ENCODE data around the gene IKBKE. TPM values are rescaled to one million over a fixed set of nuclear protein-coding genes. Genes with fewer than 3 reads are reported as not detected.

The IKBKE gene
- total and polyA plus RNA-seq, 2 donors (not counting 3 experiments of a cell fraction or from before 2014, with no cell fraction given): 17.9 to 20.7 TPM

DNA sequence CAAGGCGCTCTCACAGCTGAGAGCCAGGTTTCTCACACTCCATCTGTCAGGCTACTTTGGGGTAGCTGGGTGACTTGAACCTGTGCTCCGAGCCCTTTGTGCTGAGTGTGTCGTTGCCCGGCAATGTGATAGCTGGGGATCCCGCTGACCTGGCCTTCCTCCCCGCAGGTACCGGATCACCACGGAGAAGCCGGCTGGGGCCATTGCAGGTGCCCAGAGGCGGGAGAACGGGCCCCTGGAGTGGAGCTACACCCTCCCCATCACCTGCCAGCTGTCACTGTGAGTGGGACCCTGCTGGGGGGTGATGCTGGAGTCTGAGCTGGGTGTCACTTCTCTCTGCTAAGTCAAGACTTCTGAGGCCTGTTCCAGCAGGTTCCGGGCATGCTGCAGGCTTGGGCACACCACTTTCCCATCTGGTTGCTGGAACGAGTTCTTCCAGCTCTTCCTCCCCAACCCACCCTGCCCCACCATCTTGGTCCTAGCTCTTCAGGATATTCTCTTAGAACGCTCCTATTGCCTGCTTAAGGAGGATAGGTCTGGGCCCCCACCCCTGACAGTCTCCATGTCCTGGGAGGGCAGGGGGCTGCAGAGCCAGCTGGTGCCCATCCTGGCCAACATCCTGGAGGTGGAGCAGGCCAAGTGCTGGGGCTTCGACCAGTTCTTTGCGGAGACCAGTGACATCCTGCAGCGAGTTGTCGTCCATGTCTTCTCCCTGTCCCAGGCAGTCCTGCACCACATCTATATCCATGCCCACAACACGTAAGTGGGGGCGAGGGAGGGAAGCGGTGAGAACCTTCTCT is 7.5 kb downstream of the IKBKE start:
- Histone ChIP-seq H4K20me1 (replicated peaks; ENCODE audit: control insufficient read depth, extremely low read depth, insufficient read depth, low read length) (no peaks in the 10 kb centered on the region), H3K4me2 (ENCODE audit: insufficient read depth, low read length) (no peak overlapping the region), H3K9me1 (replicated peaks; ENCODE audit: control insufficient read depth, extremely low read depth, insufficient read depth, low read length) (no peaks in the 10 kb centered on the region), H2AFZ (ENCODE audit: low read depth, low read length) (no peak overlapping the region), H3K9me3 (replicated peaks; ENCODE audit: control insufficient read depth, insufficient read depth, low read length) (no peaks in the 10 kb centered on the region), H3K4me3 (replicated peaks in 1 of 3; ENCODE audit: insufficient read depth in 1 of 3, low read depth in 1 of 3, low read length in 3 of 3) (no peak overlapping the region), H3K9ac (replicated peaks; ENCODE audit: extremely low read depth, insufficient read depth, low read length) (no peak overlapping the region), H3K36me3 (ENCODE audit: control insufficient read depth in 2 of 2, extremely low read depth in 1 of 2, insufficient read depth in 2 of 2, low read length in 2 of 2) (peaks cover 3 to 42% of the 10 kb centered on the region in 2 experiments), H3K27me3 (ENCODE audit: control insufficient read depth in 2 of 2, insufficient read depth in 2 of 2, low read length in 2 of 2) (no peaks in the 10 kb centered on the region), H3K27ac (ENCODE audit: insufficient read depth, low read depth, low read length) (no peak overlapping the region), H3K4me1 (ENCODE audit: control insufficient read depth, extremely low read depth, insufficient read depth, low read length) (no peaks in the 10 kb centered on the region), H3K79me2 (ENCODE audit: control insufficient read depth, insufficient read depth, low read length) (no peaks in the 10 kb centered on the region)
- no peak for DNase-seq (ENCODE audit: low read depth, low spot score)
- dilution Hi-C loops (cut with MboI; ENCODE audit: extremely low pct_ligation_motif_present, low sequenced_read_pairs): no loop called here
- intact Hi-C loops (cut with micrococcal nuclease): loop anchor here (2.0 kb wide), 1 partner anchor 187 kb away; no protein-coding TSS in a partner anchor
- no TSS peak for BruUV-seq (replicated peaks)
- CTCF ChIA-PET: interaction anchor here (1.0 to 2.7 kb wide), 4 partner anchors 13 to 106 kb away, joined by 3 to 12 read pairs (median 7); no protein-coding TSS in a partner anchor
- TF ChIP-seq EZH2 (IDR thresholded peaks at IDR 0.05; ENCODE audit: borderline replicate concordance, low read depth, low read length, severe bottlenecking) (no peak), FOS (IDR thresholded peaks at IDR 0.05; ENCODE audit: borderline replicate concordance, insufficient read depth, low read length) (no peak), JUN (IDR thresholded peaks at IDR 0.05; ENCODE audit: borderline replicate concordance, insufficient read depth, insufficient read length, low read depth) (no peak), MYC (IDR thresholded peaks at IDR 0.05; ENCODE audit: low read depth, low read length) (no peak), POLR2AphosphoS5 (IDR thresholded peaks at IDR 0.05; ENCODE audit: insufficient read depth, low read depth, low read length) (no peak), GATA2 (IDR thresholded peaks at IDR 0.05; ENCODE audit: insufficient read depth, insufficient read length, low read depth, low read length) (no peak), POLR2A (IDR thresholded peaks at IDR 0.05; ENCODE audit: low read depth, low read length) (no peak)
- TF ChIP-seq, protein P1, sequence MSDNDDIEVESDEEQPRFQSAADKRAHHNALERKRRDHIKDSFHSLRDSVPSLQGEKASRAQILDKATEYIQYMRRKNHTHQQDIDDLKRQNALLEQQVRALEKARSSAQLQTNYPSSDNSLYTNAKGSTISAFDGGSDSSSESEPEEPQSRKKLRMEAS (IDR thresholded peaks at IDR 0.05; ENCODE audit: insufficient read depth, insufficient read length): no peak
- TF ChIP-seq, protein P2, sequence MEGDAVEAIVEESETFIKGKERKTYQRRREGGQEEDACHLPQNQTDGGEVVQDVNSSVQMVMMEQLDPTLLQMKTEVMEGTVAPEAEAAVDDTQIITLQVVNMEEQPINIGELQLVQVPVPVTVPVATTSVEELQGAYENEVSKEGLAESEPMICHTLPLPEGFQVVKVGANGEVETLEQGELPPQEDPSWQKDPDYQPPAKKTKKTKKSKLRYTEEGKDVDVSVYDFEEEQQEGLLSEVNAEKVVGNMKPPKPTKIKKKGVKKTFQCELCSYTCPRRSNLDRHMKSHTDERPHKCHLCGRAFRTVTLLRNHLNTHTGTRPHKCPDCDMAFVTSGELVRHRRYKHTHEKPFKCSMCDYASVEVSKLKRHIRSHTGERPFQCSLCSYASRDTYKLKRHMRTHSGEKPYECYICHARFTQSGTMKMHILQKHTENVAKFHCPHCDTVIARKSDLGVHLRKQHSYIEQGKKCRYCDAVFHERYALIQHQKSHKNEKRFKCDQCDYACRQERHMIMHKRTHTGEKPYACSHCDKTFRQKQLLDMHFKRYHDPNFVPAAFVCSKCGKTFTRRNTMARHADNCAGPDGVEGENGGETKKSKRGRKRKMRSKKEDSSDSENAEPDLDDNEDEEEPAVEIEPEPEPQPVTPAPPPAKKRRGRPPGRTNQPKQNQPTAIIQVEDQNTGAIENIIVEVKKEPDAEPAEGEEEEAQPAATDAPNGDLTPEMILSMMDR (IDR thresholded peaks at IDR 0.05; ENCODE audit: extremely low read depth in 1 of 2, insufficient read depth in 1 of 2, low read depth in 1 of 2, low read length in 2 of 2): no peak
- no peak for FAIRE-seq
- POLR2A ChIA-PET: no interaction called here

All from endothelial cell of umbilical vein (primary cell).